ENCODE results near the gene DSE.
"Not testable (repeated sequence)": the region's sequence is repeated elsewhere in the genome, so short reads cannot be mapped to it uniquely, and the experiment has no call there.

DSE gene

DNA sequence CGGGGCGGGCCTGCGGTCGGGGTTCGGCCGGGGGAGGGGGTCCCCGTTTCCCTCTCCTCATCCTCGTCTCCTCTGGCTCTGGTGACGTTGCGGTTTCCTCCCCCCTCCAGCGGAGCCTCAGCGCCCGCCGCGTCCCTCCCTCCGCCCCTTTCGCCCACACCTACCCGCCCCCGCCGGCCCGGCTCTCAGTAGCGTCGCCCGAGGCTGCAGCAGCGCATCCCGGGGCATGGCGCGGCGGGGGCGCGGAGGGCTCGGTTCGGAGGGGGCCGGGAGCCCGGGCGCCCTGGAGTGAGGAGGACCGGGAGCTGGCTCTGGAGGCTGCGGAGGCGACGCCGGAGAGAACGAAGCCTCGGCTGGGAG is at the start of gene DSE:
TSS of gene DSE (plus strand) at position 188 of the 360 bp plus-strand sequence. CDS start 28,304 bp downstream, outside the sequence.
- H3K27ac ChIP-seq (ENCODE audit: low read depth, low read length), result peak within 1 kb of the TSS; percentile 89; the same call in 1 of the 2 replicates
- no peaks in the 10 kb centered on the region for H3K36me3 ChIP-seq (ENCODE audit: control insufficient read depth, insufficient read depth, low read length)
- peak within 1 kb of the TSS; percentile 93 for H3K4me3 ChIP-seq (ENCODE audit: low read depth, low read length)
- peak within 1 kb of the TSS; percentile 97 for H3K9ac ChIP-seq (ENCODE audit: low read length)
- no peaks in the 10 kb centered on the region for H3K9me3 ChIP-seq (ENCODE audit: control insufficient read depth, insufficient read depth, low read depth, low read length)
- no peaks in the 10 kb centered on the region for H3K27me3 ChIP-seq (ENCODE audit: control insufficient read depth, insufficient read depth, low read length)
- H3K4me1 ChIP-seq (ENCODE audit: control insufficient read depth, insufficient read depth, low read length), result peaks cover 7% of the 10 kb centered on the region

DNA sequence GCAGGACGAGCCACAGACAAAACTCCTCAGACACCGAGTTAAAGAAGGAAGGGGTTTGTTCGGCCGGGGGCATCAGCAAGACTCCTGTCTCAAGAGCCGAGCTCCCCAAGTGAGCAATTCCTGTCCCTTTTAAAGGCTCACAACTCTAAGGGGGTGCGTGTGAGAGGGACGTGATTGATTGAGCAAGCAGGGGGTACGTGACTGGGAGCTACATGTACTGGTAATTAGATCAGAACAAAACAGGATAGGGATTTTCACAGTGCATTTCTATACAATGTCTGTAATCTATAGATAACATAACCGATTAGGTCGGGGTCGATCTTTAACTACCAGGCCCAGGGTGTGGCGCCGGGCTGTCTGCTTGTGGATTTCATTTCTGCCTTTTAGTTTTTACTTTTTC is 48.8 kb upstream of the DSE start:
- H3K9me3 ChIP-seq (ENCODE audit: control insufficient read depth, insufficient read depth, low read depth, low read length); H3K36me3 ChIP-seq (ENCODE audit: control insufficient read depth, insufficient read depth, low read length); H3K27me3 ChIP-seq (ENCODE audit: control insufficient read depth, insufficient read depth, low read length); H3K9ac ChIP-seq (ENCODE audit: low read length); H3K27ac ChIP-seq (ENCODE audit: low read depth, low read length); H3K4me3 ChIP-seq (ENCODE audit: low read depth, low read length): not testable (repeated sequence)
- H3K4me1 ChIP-seq (ENCODE audit: control insufficient read depth, insufficient read depth, low read length), result peaks cover 39% of the 10 kb centered on the region

DNA sequence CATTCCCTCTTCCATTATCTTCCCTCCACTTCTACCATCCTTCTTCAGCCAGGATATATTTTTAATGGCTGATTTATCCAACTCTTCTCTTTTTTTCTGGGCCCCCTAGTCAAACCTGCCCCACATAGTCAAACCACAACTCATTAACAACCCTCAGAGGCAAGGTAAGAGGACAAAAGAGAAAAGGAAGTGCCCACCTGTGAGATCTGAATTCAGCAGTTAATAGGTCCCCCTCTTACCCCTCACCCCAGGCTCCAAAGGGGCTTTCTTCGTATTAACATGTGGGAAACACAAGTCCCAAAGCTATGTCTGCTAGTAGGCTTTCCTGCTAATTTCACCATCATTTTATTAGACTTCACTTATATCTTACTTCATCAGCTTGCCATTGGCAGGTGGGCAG is 46.9 kb upstream of the DSE start:
- Histone ChIP-seq H3K9ac (ENCODE audit: low read length) (no peak overlapping the region), H3K9me3 (ENCODE audit: control insufficient read depth, insufficient read depth, low read depth, low read length) (no peaks in the 10 kb centered on the region), H3K27ac (ENCODE audit: low read depth, low read length) (peak overlapping the region; percentile 42; the same call in 1 of the 2 replicates), H3K4me1 (ENCODE audit: control insufficient read depth, insufficient read depth, low read length) (peaks cover 57% of the 10 kb centered on the region), H3K27me3 (ENCODE audit: control insufficient read depth, insufficient read depth, low read length) (no peaks in the 10 kb centered on the region), H3K36me3 (ENCODE audit: control insufficient read depth, insufficient read depth, low read length) (no peaks in the 10 kb centered on the region), H3K4me3 (ENCODE audit: low read depth, low read length) (no peak overlapping the region)

DNA sequence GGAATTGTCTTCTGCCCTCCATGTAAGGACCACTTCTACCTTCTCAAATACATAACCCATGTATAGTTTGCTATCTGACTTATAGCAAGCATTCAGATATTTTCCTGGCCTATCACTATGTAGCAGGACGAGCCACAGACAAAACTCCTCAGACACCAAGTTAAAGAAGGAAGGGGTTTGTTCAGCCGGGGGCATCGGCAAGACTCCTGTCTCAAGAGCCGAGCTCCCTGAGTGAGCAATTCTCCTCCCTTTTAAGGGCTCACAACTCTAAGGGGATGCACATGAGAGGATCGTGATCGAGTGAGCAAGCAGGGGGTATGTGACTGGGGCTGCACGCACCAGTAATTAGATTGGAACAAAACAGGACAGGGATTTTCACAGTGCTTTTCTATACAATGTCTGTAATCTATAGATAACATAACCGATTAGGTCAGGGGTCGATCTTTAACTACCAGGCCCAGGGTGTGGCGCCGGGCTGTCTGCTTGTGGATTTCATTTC is 45.1 kb upstream of the DSE start:
- peaks cover 62% of the 10 kb centered on the region for H3K4me1 ChIP-seq (ENCODE audit: control insufficient read depth, insufficient read depth, low read length)
- not testable (repeated sequence) for H3K36me3 ChIP-seq (ENCODE audit: control insufficient read depth, insufficient read depth, low read length); H3K27me3 ChIP-seq (ENCODE audit: control insufficient read depth, insufficient read depth, low read length); H3K4me3 ChIP-seq (ENCODE audit: low read depth, low read length); H3K9ac ChIP-seq (ENCODE audit: low read length); H3K27ac ChIP-seq (ENCODE audit: low read depth, low read length); H3K9me3 ChIP-seq (ENCODE audit: control insufficient read depth, insufficient read depth, low read depth, low read length)

DNA sequence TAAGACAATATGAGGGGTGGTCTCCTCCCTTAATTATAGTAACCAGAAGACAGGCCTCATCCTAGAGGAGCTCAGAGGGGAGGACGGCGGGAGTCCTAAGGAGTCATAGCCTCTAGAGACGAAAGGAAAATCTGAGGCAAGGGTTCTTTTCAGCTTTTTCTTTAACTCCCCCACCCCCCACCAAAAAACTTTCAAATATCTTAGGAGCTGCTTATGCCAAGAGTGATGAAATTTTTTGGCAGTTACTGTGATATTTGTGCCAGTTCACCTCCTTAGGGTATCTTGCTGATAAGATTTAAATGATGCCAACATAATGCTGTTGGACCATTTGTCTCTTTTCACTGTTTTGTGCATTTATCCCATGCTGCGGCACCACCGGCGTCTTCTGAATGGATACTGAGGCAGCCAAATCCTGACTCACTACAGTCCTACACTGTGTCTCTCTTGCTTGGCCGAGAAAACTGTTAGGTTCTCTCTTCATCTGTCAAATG is 44.5 kb upstream of the DSE start:
- no peaks in the 10 kb centered on the region for H3K27me3 ChIP-seq (ENCODE audit: control insufficient read depth, insufficient read depth, low read length)
- peaks cover 62% of the 10 kb centered on the region for H3K4me1 ChIP-seq (ENCODE audit: control insufficient read depth, insufficient read depth, low read length)
- H3K4me3 ChIP-seq (ENCODE audit: low read depth, low read length), result no peak overlapping the region
- H3K9ac ChIP-seq (ENCODE audit: low read length), result no peak overlapping the region
- no peak overlapping the region for H3K27ac ChIP-seq (ENCODE audit: low read depth, low read length)
- H3K9me3 ChIP-seq (ENCODE audit: control insufficient read depth, insufficient read depth, low read depth, low read length), result no peaks in the 10 kb centered on the region
- H3K36me3 ChIP-seq (ENCODE audit: control insufficient read depth, insufficient read depth, low read length), result no peaks in the 10 kb centered on the region

DNA sequence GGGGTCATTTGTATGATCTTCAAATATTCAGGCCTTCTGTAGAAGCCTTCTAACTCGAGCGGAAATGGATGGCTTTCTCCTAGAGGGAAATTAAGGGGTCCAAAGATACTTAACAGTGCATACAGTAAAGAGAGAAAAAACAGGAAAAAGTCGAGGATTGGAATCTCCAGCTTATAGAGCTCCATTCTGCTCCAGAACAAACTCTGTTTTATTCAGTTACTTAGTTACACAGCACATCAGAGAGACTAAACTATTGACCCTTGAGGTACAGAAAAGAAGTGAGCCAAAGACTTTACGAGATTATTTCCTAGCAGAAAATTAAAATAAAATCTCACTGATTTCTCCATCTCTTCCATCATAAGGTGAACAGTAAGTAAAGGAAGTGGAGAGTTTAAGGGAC is 43.8 kb upstream of the DSE start:
- H3K4me1 ChIP-seq (ENCODE audit: control insufficient read depth, insufficient read depth, low read length), result peaks cover 62% of the 10 kb centered on the region
- H3K27ac ChIP-seq (ENCODE audit: low read depth, low read length), result peak overlapping the region; percentile 78; the same call in 1 of the 2 replicates
- no peak overlapping the region for H3K9ac ChIP-seq (ENCODE audit: low read length)

DNA sequence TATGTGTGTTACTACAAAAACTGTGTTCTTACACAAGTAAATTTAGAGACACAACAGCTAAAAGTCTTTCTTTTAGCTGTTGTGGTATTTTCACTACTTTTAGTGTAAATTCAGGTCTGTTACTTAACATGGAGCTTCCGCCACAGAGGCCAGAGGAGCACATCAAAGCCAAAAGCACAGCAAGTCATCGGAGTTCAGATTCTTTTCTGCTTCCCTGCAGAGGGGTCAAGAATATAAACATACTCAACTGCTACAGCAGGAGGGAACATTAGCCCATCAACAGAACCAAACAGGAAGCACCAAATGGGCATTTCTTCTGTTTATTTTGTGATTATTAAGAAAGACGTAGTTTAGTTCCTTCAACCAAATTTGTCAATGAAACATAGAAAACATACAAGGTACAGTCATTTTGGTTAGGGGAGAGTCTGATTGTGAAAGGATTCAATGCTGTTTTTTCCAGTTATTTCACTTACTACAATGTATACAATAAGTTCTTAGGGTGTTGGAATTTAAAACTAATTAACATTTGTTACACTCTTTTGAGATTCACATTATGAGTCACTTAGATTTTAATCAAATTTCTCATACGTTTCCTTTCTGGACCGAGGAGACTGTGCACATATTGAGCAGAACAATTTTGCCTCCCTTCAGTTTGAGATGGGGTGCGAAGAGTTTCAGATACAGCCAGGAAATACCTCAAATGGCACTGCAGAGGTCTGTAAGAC is 42.8 kb upstream of the DSE start:
- peaks cover 56% of the 10 kb centered on the region for H3K4me1 ChIP-seq (ENCODE audit: control insufficient read depth, insufficient read depth, low read length)

More for the DNA sequence above, 43.8 kb upstream of the DSE start:
- Histone ChIP-seq H3K9me3 (ENCODE audit: control insufficient read depth, insufficient read depth, low read depth, low read length) (no peaks in the 10 kb centered on the region), H3K27me3 (ENCODE audit: control insufficient read depth, insufficient read depth, low read length) (no peaks in the 10 kb centered on the region), H3K36me3 (ENCODE audit: control insufficient read depth, insufficient read depth, low read length) (no peaks in the 10 kb centered on the region), H3K4me3 (ENCODE audit: low read depth, low read length) (no peak overlapping the region)

DNA sequence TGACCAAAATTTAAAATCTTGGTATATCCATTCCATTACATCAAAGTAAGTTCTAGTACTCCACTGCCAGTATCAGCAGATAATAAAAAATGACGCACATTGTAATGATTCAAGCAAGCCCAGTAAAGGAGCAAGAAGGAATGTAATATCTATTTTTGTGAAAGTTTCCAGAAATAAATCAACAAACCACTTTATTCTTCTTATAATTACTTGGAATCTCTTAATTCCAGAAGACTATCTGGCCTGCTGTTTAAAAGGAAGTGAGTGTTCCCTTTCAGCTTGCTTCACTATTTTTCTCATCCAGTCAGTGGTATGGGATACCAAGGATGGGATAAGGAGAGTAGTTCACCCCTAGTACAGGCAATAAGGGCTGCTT is 42.2 kb upstream of the DSE start:
- Histone ChIP-seq H3K9me3 (ENCODE audit: control insufficient read depth, insufficient read depth, low read depth, low read length) (no peaks in the 10 kb centered on the region), H3K27me3 (ENCODE audit: control insufficient read depth, insufficient read depth, low read length) (no peaks in the 10 kb centered on the region), H3K27ac (ENCODE audit: low read depth, low read length) (peak overlapping the region; percentile 78), H3K9ac (ENCODE audit: low read length) (no peak overlapping the region), H3K4me1 (ENCODE audit: control insufficient read depth, insufficient read depth, low read length) (peaks cover 53% of the 10 kb centered on the region), H3K4me3 (ENCODE audit: low read depth, low read length) (no peak overlapping the region), H3K36me3 (ENCODE audit: control insufficient read depth, insufficient read depth, low read length) (no peaks in the 10 kb centered on the region)

More for the DNA sequence above, 42.8 kb upstream of the DSE start:
- Histone ChIP-seq H3K27me3 (ENCODE audit: control insufficient read depth, insufficient read depth, low read length) (no peaks in the 10 kb centered on the region), H3K36me3 (ENCODE audit: control insufficient read depth, insufficient read depth, low read length) (no peaks in the 10 kb centered on the region), H3K27ac (ENCODE audit: low read depth, low read length) (peak overlapping the region; percentile 78), H3K9ac (ENCODE audit: low read length) (no peak overlapping the region), H3K4me3 (ENCODE audit: low read depth, low read length) (peak overlapping the region; percentile 18; the same call in 1 of the 2 replicates), H3K9me3 (ENCODE audit: control insufficient read depth, insufficient read depth, low read depth, low read length) (no peaks in the 10 kb centered on the region)

DNA sequence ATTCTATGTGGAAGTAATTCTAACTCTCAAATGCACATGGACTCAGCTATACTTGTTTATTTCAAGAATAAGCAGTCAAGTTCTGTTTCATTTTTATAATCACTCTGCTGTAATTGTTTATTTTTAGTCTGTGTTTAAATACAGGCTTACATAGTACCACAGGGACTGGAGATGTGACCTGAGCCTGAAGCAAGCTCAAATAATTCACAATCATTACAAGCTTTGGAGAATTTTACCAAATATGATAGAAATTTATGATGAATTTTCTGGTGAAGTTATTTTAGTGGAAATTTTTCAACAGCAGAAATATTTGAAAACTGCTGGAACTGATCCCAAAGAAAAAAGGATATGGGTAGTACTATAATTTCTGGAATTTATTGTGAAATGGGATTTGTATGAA is 41.6 kb upstream of the DSE start:
- H3K4me1 ChIP-seq (ENCODE audit: control insufficient read depth, insufficient read depth, low read length), result peaks cover 47% of the 10 kb centered on the region
- no peaks in the 10 kb centered on the region for H3K36me3 ChIP-seq (ENCODE audit: control insufficient read depth, insufficient read depth, low read length)
- no peak overlapping the region for H3K4me3 ChIP-seq (ENCODE audit: low read depth, low read length)
- no peaks in the 10 kb centered on the region for H3K27me3 ChIP-seq (ENCODE audit: control insufficient read depth, insufficient read depth, low read length)
- no peak overlapping the region for H3K27ac ChIP-seq (ENCODE audit: low read depth, low read length)
- no peak overlapping the region for H3K9ac ChIP-seq (ENCODE audit: low read length)
- no peaks in the 10 kb centered on the region for H3K9me3 ChIP-seq (ENCODE audit: control insufficient read depth, insufficient read depth, low read depth, low read length)

DNA sequence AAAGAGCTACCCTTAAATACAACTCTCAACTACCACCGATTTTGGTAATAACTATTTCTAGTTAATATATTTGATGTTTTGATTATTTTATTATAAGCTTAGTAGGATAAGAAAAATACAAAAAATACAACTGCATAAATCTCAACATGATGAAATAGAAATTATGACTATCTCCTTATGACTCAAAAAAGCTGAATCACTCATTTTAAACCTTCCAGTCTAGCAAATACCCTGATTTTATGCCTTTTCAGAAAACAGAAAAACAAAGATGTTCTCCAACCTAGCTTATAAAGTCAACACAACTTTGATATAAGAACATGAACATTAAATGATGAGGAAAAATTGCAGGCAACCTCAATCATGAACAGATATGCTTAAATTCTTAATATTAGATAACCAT is 40.2 kb upstream of the DSE start:
- Histone ChIP-seq H3K4me1 (ENCODE audit: control insufficient read depth, insufficient read depth, low read length) (peaks cover 33% of the 10 kb centered on the region), H3K27me3 (ENCODE audit: control insufficient read depth, insufficient read depth, low read length) (no peaks in the 10 kb centered on the region), H3K27ac (ENCODE audit: low read depth, low read length) (no peak overlapping the region), H3K9ac (ENCODE audit: low read length) (no peak overlapping the region), H3K36me3 (ENCODE audit: control insufficient read depth, insufficient read depth, low read length) (no peaks in the 10 kb centered on the region), H3K9me3 (ENCODE audit: control insufficient read depth, insufficient read depth, low read depth, low read length) (peaks cover 4% of the 10 kb centered on the region; the same call in 1 of the 2 replicates), H3K4me3 (ENCODE audit: low read depth, low read length) (no peak overlapping the region)

DNA sequence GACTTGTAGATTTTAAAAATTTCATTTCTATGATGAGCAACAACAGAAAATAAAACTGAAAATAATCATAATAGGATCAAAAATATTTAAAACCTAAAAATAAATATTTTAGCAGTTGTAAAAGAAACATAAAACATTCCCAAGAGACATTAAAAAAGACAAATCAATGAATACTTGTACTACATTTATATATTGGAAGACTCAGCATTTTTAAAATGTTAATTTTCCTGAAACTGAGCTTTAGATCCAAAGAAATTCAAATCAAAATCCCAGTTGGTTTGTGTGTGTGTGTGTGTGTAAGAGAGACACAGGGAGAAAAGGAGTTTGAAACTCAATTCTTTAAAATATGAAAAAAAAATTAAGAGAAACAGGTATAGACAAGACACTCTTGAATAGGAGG is 38.7 kb upstream of the DSE start:
- Histone ChIP-seq H3K4me3 (ENCODE audit: low read depth, low read length) (no peak overlapping the region), H3K9me3 (ENCODE audit: control insufficient read depth, insufficient read depth, low read depth, low read length) (peaks cover 4% of the 10 kb centered on the region; the same call in 1 of the 2 replicates), H3K27ac (ENCODE audit: low read depth, low read length) (no peak overlapping the region), H3K9ac (ENCODE audit: low read length) (no peak overlapping the region), H3K36me3 (ENCODE audit: control insufficient read depth, insufficient read depth, low read length) (no peaks in the 10 kb centered on the region), H3K4me1 (ENCODE audit: control insufficient read depth, insufficient read depth, low read length) (peaks cover 21% of the 10 kb centered on the region), H3K27me3 (ENCODE audit: control insufficient read depth, insufficient read depth, low read length) (no peaks in the 10 kb centered on the region)
